ENCODE results near the gene CCDC63.

The CCDC63 gene

DNA sequence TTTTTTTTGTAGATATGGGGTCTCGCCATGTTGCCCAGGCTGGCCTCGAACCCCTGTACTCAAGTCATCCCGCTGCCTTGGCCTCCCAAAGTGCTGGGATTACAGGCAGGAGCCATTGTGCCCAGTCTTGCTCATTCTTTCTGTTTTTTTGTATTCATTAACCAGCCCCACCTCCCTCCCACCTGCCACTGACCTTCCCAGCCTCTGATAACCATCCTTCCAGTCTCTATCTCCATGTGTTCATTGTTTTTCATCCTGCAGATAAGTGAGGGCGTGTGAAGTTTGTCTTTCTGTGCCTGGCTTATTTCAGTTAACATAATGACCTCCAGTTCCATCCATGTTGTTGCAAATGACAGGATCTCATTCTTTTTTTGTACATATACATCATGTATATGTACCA is 54.6 kb downstream of the CCDC63 start:
- no peaks in the 10 kb centered on the region for H3K27me3 ChIP-seq (ENCODE audit: insufficient read depth, poor library complexity, severe bottlenecking)

DNA sequence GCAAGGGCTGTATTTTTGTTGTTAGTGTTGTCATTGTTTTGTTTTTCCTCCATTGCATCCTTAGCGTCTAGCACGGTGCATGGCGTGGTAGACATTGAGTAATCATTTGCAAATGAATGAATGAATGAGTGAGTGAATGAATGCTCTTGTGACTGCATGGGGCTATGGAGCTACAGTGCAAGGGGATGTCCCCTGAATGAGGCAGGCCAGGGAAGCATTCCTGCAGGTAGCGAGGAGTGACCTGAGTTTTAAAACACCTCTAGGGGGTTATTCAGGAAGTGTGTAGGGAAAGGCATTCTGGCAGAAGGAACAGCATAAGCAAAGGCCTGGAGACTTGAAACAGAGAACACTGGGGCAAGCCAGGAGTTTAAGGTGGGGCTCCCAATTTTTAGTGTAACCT is 56.7 kb downstream of the CCDC63 start:
- H3K27me3 ChIP-seq (ENCODE audit: insufficient read depth, poor library complexity, severe bottlenecking) = no peaks in the 10 kb centered on the region
- TF ChIP-seq, protein P1, sequence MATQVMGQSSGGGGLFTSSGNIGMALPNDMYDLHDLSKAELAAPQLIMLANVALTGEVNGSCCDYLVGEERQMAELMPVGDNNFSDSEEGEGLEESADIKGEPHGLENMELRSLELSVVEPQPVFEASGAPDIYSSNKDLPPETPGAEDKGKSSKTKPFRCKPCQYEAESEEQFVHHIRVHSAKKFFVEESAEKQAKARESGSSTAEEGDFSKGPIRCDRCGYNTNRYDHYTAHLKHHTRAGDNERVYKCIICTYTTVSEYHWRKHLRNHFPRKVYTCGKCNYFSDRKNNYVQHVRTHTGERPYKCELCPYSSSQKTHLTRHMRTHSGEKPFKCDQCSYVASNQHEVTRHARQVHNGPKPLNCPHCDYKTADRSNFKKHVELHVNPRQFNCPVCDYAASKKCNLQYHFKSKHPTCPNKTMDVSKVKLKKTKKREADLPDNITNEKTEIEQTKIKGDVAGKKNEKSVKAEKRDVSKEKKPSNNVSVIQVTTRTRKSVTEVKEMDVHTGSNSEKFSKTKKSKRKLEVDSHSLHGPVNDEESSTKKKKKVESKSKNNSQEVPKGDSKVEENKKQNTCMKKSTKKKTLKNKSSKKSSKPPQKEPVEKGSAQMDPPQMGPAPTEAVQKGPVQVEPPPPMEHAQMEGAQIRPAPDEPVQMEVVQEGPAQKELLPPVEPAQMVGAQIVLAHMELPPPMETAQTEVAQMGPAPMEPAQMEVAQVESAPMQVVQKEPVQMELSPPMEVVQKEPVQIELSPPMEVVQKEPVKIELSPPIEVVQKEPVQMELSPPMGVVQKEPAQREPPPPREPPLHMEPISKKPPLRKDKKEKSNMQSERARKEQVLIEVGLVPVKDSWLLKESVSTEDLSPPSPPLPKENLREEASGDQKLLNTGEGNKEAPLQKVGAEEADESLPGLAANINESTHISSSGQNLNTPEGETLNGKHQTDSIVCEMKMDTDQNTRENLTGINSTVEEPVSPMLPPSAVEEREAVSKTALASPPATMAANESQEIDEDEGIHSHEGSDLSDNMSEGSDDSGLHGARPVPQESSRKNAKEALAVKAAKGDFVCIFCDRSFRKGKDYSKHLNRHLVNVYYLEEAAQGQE (IDR thresholded peaks at IDR 0.05; ENCODE audit: insufficient replicate concordance, low read depth) = no peak
- no peak for TF ChIP-seq GABPA (IDR thresholded peaks at IDR 0.05; ENCODE audit: low read depth)
- no peak for TF ChIP-seq POLR2AphosphoS5 (IDR thresholded peaks at IDR 0.05; ENCODE audit: low read depth)
- TF ChIP-seq, protein P2, sequence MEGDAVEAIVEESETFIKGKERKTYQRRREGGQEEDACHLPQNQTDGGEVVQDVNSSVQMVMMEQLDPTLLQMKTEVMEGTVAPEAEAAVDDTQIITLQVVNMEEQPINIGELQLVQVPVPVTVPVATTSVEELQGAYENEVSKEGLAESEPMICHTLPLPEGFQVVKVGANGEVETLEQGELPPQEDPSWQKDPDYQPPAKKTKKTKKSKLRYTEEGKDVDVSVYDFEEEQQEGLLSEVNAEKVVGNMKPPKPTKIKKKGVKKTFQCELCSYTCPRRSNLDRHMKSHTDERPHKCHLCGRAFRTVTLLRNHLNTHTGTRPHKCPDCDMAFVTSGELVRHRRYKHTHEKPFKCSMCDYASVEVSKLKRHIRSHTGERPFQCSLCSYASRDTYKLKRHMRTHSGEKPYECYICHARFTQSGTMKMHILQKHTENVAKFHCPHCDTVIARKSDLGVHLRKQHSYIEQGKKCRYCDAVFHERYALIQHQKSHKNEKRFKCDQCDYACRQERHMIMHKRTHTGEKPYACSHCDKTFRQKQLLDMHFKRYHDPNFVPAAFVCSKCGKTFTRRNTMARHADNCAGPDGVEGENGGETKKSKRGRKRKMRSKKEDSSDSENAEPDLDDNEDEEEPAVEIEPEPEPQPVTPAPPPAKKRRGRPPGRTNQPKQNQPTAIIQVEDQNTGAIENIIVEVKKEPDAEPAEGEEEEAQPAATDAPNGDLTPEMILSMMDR (IDR thresholded peaks at IDR 0.05; ENCODE audit: insufficient read depth, low read length) = no peak
- no peak for TF ChIP-seq SPI1 (IDR thresholded peaks at IDR 0.05; ENCODE audit: borderline replicate concordance, low read depth)
- no peak overlapping the region for H3K4me3 ChIP-seq (replicated peaks; ENCODE audit: insufficient read depth, low read length)
- no peak for DNase-seq (ENCODE audit: low read depth in 1 of 2, low spot score in 1 of 2)
- H3K27ac ChIP-seq (replicated peaks) = no peak overlapping the region

More for the DNA sequence above, 54.6 kb downstream of the CCDC63 start:
- TF ChIP-seq SPI1 (IDR thresholded peaks at IDR 0.05; ENCODE audit: borderline replicate concordance, low read depth) (no peak), GABPA (IDR thresholded peaks at IDR 0.05; ENCODE audit: low read depth) (no peak), POLR2AphosphoS5 (IDR thresholded peaks at IDR 0.05; ENCODE audit: low read depth) (no peak)
- TF ChIP-seq, protein P2 (IDR thresholded peaks at IDR 0.05; ENCODE audit: insufficient read depth, low read length) = no peak
- TF ChIP-seq, protein P1 (IDR thresholded peaks at IDR 0.05; ENCODE audit: insufficient replicate concordance, low read depth) = no peak
- Histone ChIP-seq H3K27ac (replicated peaks) (no peak overlapping the region), H3K4me3 (replicated peaks; ENCODE audit: insufficient read depth, low read length) (no peak overlapping the region)
- DNase-seq (ENCODE audit: low read depth in 1 of 2, low spot score in 1 of 2) = no peak

DNA sequence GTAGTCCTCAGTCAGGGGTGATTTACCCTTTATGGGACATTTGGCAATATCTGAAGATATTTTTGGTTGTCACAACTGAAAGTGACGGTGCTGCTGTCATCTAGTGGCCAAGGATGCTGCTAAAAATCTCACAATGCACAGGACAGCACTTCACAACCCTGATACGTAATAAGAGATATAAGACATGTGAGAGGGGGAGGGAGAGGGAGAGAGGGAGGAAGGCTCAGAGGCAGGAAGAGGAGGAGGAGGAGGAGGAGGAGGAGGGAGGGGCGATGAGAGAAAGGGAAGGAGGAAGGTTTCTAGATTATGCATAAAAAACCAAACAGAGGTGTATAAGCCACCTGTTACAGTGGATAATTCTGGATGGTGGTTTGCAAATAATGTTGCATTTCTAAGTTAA is 59.3 kb downstream of the CCDC63 start:
- TF ChIP-seq, protein P1 (IDR thresholded peaks at IDR 0.05; ENCODE audit: insufficient replicate concordance, low read depth) = no peak
- TF ChIP-seq, protein P2 (IDR thresholded peaks at IDR 0.05; ENCODE audit: insufficient read depth, low read length) = no peak
- TF ChIP-seq SPI1 (IDR thresholded peaks at IDR 0.05; ENCODE audit: borderline replicate concordance, low read depth) (no peak), GABPA (IDR thresholded peaks at IDR 0.05; ENCODE audit: low read depth) (no peak), POLR2AphosphoS5 (IDR thresholded peaks at IDR 0.05; ENCODE audit: low read depth) (no peak)
- no peaks in the 10 kb centered on the region for H3K27me3 ChIP-seq (ENCODE audit: insufficient read depth, poor library complexity, severe bottlenecking)
- DNase-seq (ENCODE audit: low read depth in 1 of 2, low spot score in 1 of 2) = peak; percentile 5 to 65
- no peak overlapping the region for H3K27ac ChIP-seq (replicated peaks)
- no peak overlapping the region for H3K4me3 ChIP-seq (replicated peaks; ENCODE audit: insufficient read depth, low read length)

Data from HL-60 (cell line).